A549 (cell line): ENCODE results near the gene ADAP1. TPM values are rescaled to one million over a fixed set of nuclear protein-coding genes. Genes with fewer than 3 reads are reported as not detected.

Experiments
- ATAC-seq, 2 experiments: fragments of 200-7000 bp in 1 of 2; fragments of >200 bp in 1 of 2; cut with Nextera tagmentation in 1 of 2; cut with Tn5 transposase in 1 of 2; 3 replicates each; pipeline versions ENCODE4 v1.8.0 to v1.9.1; 2018 to 2020; ENCODE audit warnings: mild to moderate bottlenecking in 1 of 2, moderate library complexity in 1 of 2
- CTCF ChIA-PET: fragments of 300-600 bp; sonication (Branson Sonifier 250); formaldehyde crosslinking; extraction: SDS; loops from one replicate; lab custom pipeline; 2021; ENCODE audit warnings: antibody characterized with exemption, inconsistent platforms; lab: Yijun Ruan, JAX
- POLR2A ChIA-PET: fragments of 350-600 bp; formaldehyde crosslinking; extraction: SDS; loops from one replicate; lab custom pipeline; 2021; ENCODE audit warnings: antibody characterized with exemption, inconsistent platforms; lab: Yijun Ruan, JAX
- DNase-seq, 2 experiments: peaks; one replicate each; pipeline versions ENCODE4 v3.0.0 to v3.0.0-alpha.2; 2011 to 2016; ENCODE audit warnings: low read depth in 1 of 2, low spot score in 1 of 2
- FAIRE-seq: peaks from 2 replicates; lab custom pipeline; 2011; peaks lifted over from hg19 to GRCh38; lab: Jason Lieb, UNC
- H3K27ac ChIP-seq, 2 experiments: fragments of >200 bp; sonication (Bioruptor Twin); formaldehyde crosslinking; 3 replicates each; pipeline ENCODE4 v1.5.1; 2016 to 2017
- H3K4me1 ChIP-seq: fragments of >200 bp; sonication (Bioruptor Twin); formaldehyde crosslinking; 3 replicates; pipeline ENCODE4 v1.6.1; 2016
- H3K4me2 ChIP-seq: fragments of >200 bp; sonication (Bioruptor Twin); formaldehyde crosslinking; 3 replicates; pipeline ENCODE4 v1.6.1; 2016
- H3K4me3 ChIP-seq: fragments of >200 bp; sonication (Bioruptor Twin); formaldehyde crosslinking; 3 replicates; pipeline ENCODE4 v1.5.1; 2016
- H3K9me3 ChIP-seq: fragments of >200 bp; sonication (Bioruptor Twin); formaldehyde crosslinking; 3 replicates; pipeline ENCODE4 v1.6.1; 2016
- BHLHE40 ChIP-seq: IDR thresholded peaks from 2 replicates; pipeline ENCODE4 v1.6.1; 2012; ENCODE audit warnings: low read depth, low read length, inconsistent platforms
- CHD2 ChIP-seq: fragments of 150-350 bp; IDR thresholded peaks from 2 replicates; pipeline ENCODE4 v1.6.1; 2014; ENCODE audit warnings: low read length; ENCODE audit not compliant: partially characterized antibody
- CHD4 ChIP-seq: fragments of 200-600 bp; sonication (generic); IDR thresholded peaks from 2 replicates; pipeline ENCODE4 v1.6.1; 2016; ENCODE audit warnings: antibody characterized with exemption, mild to moderate bottlenecking, borderline replicate concordance
- HDAC2 ChIP-seq: fragments of 200-600 bp; sonication (generic); IDR thresholded peaks from 2 replicates; pipeline ENCODE4 v1.6.1; 2016
- KDM5A ChIP-seq: fragments of 200-600 bp; sonication (generic); IDR thresholded peaks from 2 replicates; pipeline ENCODE4 v1.6.1; 2016; ENCODE audit warnings: antibody characterized with exemption, mild to moderate bottlenecking
- MAZ ChIP-seq: fragments of 150-350 bp; IDR thresholded peaks from 2 replicates; pipeline ENCODE4 v1.6.1; 2014; ENCODE audit warnings: antibody characterized with exemption, low read depth, low read length, borderline replicate concordance
- MYC ChIP-seq: IDR thresholded peaks from 2 replicates; pipeline ENCODE4 v1.6.1; 2012; ENCODE audit warnings: mild to moderate bottlenecking, inconsistent platforms, low read length, improper control_type of control experiment, borderline replicate concordance
- NFE2L2 ChIP-seq: fragments of 150-350 bp; conservative IDR thresholded peaks from 2 replicates; pipeline ENCODE4 v1.6.1; 2014; ENCODE audit warnings: low read length
- NPAS2 ChIP-seq: fragments of 250-450 bp; sonication (Bioruptor Pico); IDR thresholded peaks from 2 replicates; pipeline ENCODE4 v1.8.0; 2022; ENCODE audit warnings: mild to moderate bottlenecking, moderate library complexity, borderline replicate concordance
- NR3C1 ChIP-seq: fragments of >200 bp; sonication (Bioruptor Twin); formaldehyde crosslinking; IDR thresholded peaks from 3 replicates; pipeline ENCODE4 v1.6.1; 2017
- PHF8 ChIP-seq: fragments of 200-600 bp; sonication (generic); IDR thresholded peaks from 2 replicates; pipeline ENCODE4 v1.6.1; 2016; ENCODE audit warnings: low read depth, mild to moderate bottlenecking, antibody characterized with exemption, moderate library complexity, borderline replicate concordance
- POLR2AphosphoS2 ChIP-seq: conservative IDR thresholded peaks from 2 replicates; pipeline ENCODE4 v1.6.1; 2012; ENCODE audit warnings: low read length, improper control_type of control experiment, inconsistent platforms
- RAD21 ChIP-seq, 2 experiments: fragments of >200 bp in 1 of 2; sonication (Bioruptor Twin) in 1 of 2; formaldehyde crosslinking in 1 of 2; IDR thresholded peaks in 1 of 2; conservative IDR thresholded peaks in 1 of 2; 2 replicates in 1 of 2; 3 replicates in 1 of 2; pipeline ENCODE4 v1.6.1; 2012 to 2018; ENCODE audit warnings: inconsistent platforms in 1 of 2
- RCOR1 ChIP-seq: fragments of 150-350 bp; IDR thresholded peaks from 2 replicates; pipeline ENCODE4 v1.6.1; 2014; ENCODE audit warnings: antibody characterized with exemption, low read length, low read depth
- SMC3 ChIP-seq: fragments of >200 bp; sonication (Bioruptor Twin); formaldehyde crosslinking; IDR thresholded peaks from 3 replicates; pipeline ENCODE4 v1.6.1; 2018; ENCODE audit warnings: inconsistent platforms
- SREBF2 ChIP-seq: fragments of 450-650 bp; IDR thresholded peaks from 2 replicates; pipeline ENCODE4 v1.6.1; 2014; ENCODE audit warnings: mild to moderate bottlenecking, moderate library complexity
- ZNF302 ChIP-seq: fragments of 250-450 bp; sonication (Bioruptor Pico); IDR thresholded peaks from 2 replicates; pipeline ENCODE4 v1.9.0; 2021; ENCODE audit warnings: inconsistent platforms, mild to moderate bottlenecking, moderate library complexity
- WGBS: methylation state at CpG from one replicate; pipeline ENCODE4 v1.1.6; 2017; ENCODE audit errors: missing lambda C conversion rate; 5-methylcytosine and 5-hydroxymethylcytosine counted together
- polyA plus RNA-seq, 4 experiments: library from polyadenylated mRNA; depleted of rRNA in 3 of 4; stranded (reverse); fragments of >200 nt; fragmentation: RNase III in 1 of 4; extraction: RNeasy Plus Mini Kit Qiagen cat#74134 plus additional on column Dnase treatment in 1 of 4; gene quantifications; 2 replicates in 3 of 4; 3 replicates in 1 of 4; pipeline ENCODE4 v1.2.3, GENCODE V29; 2011 to 2017
- TF ChIP-seq, protein P1 (sequence below): fragments of 450-650 bp; IDR thresholded peaks from 2 replicates; pipeline ENCODE4 v1.6.1; 2014; ENCODE audit warnings: antibody characterized with exemption
- TF ChIP-seq, protein P2 (sequence below): IDR thresholded peaks from 2 replicates; pipeline ENCODE4 v1.6.1; 2012
- TF ChIP-seq, protein P3 (sequence below): IDR thresholded peaks from 2 replicates; pipeline ENCODE4 v1.6.1; 2012; ENCODE audit warnings: low read depth, borderline replicate concordance
- TF ChIP-seq, protein P4 (sequence below): fragments of 150-350 bp; IDR thresholded peaks from 2 replicates; pipeline ENCODE4 v1.6.1; 2014; ENCODE audit warnings: low read depth, mild to moderate bottlenecking, low read length
- TF ChIP-seq, protein P5 (sequence below): fragments of 200-600 bp; sonication (generic); IDR thresholded peaks from 2 replicates; pipeline ENCODE4 v1.6.1; 2016; ENCODE audit warnings: antibody characterized with exemption, mild to moderate bottlenecking, moderate library complexity

ADAP1 gene
- polyA plus RNA-seq, 2 of the 4 experiments (the other 2 are of a cell fraction): 1.7 to 2.5 TPM

DNA sequence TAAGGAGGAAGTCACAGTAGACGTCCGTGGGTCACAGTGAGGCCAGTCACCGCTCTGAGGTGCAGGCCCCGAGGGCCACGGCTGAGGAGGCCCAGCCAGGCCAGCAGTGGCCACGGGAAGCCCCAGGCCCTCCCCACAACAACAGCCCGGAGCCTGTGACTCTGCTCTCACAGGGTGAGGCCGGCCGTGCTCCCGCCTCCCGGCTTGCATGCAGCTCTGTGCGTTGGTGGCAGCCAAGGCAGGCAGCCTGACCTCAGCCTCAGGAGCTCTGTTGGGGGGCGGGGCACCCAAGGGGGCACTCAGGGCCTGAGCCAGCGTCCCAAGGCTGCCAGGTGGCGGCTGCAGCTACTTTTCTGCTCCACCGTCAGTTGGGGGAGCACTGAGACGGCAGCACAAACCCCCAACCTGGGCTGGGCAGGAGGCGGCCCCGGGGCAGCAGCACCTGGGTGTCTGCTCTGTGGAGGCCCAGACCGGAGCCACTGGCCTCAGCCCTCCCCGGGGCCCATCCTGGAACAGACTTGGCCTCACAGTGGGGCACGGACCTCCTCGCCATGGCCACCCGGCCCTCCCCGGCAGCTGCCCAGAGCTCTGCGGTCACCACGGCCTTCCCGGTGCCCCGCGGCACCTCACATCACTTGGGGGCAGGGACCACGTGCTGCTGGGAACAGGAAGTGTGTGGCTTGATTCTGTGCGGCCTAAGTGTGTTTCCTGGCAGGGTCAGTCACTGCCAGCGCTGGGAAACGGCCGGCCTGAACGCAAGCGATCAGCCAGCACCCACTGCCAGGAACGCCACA is 41.8 kb upstream of the ADAP1 start:
- no peak overlapping the region for H3K4me3 ChIP-seq
- ATAC-seq: no peak
- H3K4me1 ChIP-seq: peaks cover 10% of the 10 kb centered on the region
- H3K4me2 ChIP-seq: no peak overlapping the region
- WGBS: 93% methylated on average over 14 of the region's 38 CpGs
- ChIA-PET CTCF (interaction anchor here (0.6 to 11.3 kb wide), 14 partner anchors 10 to 187 kb away, joined by 3 to 487 read pairs (median 4); partner anchors contain the start of genes COX19, GPER1 and GPR146), POLR2A (no interaction called here)
- FAIRE-seq: no peak
- no peaks in the 10 kb centered on the region for H3K9me3 ChIP-seq
- no peak for DNase-seq
- H3K27ac ChIP-seq: no peak overlapping the region
- no peak for TF ChIP-seq NPAS2 (CRISPR knock-in tag)
- no peak for TF ChIP-seq MAZ
- TF ChIP-seq PHF8: no peak
- TF ChIP-seq, protein P1, sequence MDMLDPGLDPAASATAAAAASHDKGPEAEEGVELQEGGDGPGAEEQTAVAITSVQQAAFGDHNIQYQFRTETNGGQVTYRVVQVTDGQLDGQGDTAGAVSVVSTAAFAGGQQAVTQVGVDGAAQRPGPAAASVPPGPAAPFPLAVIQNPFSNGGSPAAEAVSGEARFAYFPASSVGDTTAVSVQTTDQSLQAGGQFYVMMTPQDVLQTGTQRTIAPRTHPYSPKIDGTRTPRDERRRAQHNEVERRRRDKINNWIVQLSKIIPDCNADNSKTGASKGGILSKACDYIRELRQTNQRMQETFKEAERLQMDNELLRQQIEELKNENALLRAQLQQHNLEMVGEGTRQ: no peak
- no peak for TF ChIP-seq MYC
- no peak for TF ChIP-seq SREBF2
- TF ChIP-seq NR3C1: no peak
- TF ChIP-seq, all 56 proteins: peak for 0

DNA sequence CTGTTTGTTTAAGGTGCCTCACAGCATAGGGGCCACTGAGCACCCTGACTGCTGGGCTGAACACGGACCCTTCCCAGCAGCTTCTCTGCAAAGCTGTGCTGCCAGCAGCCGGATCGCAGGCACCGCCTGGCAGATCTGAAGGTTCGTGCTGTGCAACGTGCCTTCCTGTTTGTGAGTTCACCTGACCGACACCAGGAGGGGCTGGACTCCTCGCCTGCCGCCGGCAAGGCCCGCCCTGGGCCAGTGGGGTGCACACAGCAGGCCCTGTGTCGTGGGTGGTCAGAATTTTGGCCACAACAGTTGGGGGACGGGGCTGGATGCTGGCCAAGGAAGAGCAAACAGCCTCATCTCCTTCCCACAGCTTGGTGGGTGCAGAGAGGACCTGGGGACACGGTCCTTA is 41.1 kb upstream of the ADAP1 start:
- WGBS: 92% methylated on average over 10 of the region's 14 CpGs
- ATAC-seq: no peak
- DNase-seq: no peak
- TF ChIP-seq POLR2AphosphoS2 (no peak), NFE2L2 (no peak), SMC3 (no peak), CHD2 (no peak), CHD4 (no peak), BHLHE40 (no peak)
- TF ChIP-seq, protein P2, sequence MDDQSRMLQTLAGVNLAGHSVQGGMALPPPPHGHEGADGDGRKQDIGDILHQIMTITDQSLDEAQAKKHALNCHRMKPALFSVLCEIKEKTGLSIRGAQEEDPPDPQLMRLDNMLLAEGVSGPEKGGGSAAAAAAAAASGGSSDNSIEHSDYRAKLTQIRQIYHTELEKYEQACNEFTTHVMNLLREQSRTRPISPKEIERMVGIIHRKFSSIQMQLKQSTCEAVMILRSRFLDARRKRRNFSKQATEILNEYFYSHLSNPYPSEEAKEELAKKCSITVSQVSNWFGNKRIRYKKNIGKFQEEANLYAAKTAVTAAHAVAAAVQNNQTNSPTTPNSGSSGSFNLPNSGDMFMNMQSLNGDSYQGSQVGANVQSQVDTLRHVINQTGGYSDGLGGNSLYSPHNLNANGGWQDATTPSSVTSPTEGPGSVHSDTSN: no peak
- TF ChIP-seq, protein P3, sequence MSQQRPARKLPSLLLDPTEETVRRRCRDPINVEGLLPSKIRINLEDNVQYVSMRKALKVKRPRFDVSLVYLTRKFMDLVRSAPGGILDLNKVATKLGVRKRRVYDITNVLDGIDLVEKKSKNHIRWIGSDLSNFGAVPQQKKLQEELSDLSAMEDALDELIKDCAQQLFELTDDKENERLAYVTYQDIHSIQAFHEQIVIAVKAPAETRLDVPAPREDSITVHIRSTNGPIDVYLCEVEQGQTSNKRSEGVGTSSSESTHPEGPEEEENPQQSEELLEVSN: no peak
- H3K9me3 ChIP-seq: no peaks in the 10 kb centered on the region
- peaks cover 10% of the 10 kb centered on the region for H3K4me1 ChIP-seq
- no peak overlapping the region for H3K4me2 ChIP-seq
- H3K27ac ChIP-seq: no peak overlapping the region
- FAIRE-seq: no peak
- CTCF ChIA-PET: interaction anchor here (1.0 to 11.3 kb wide), 12 partner anchors 9 to 181 kb away, joined by 3 to 487 read pairs (median 37); partner anchors contain the start of genes COX19, GPER1 and GPR146
- H3K4me3 ChIP-seq: no peak overlapping the region
- POLR2A ChIA-PET: no interaction called here

DNA sequence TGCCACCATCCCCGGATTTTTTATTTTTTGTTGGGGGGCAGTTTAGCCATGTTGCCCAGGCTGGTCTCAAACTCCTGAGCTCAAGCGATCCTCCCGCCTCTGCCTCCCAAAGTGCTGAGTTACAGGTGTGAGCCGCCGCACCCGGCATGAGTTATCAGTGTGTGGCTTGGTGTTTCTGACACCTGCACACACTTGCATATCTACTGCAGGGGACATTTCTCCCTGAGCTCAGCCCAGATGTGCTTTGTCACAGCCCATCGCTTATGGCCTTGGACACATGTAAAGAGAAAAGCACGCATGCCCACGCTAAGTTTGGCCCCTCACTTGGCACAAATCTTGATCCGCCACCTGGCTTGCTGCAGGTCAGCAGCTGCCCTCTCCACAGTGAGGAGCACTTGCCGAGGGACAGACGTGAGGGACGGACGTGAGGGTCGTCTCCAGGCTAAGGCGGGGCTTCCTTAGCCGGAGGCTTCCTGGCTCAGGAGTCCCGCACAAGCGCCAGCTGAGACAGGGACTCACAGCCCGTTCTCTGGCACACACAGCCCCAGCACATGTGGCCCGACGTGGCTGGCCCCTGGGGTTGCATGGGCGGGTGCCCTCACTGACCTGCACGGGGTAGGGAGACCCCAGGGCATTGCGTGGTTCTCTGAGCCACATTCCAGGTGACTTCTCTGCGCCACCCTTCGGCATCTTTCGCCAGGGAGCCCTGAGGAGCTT is 40.3 kb upstream of the ADAP1 start:
- WGBS: 83% methylated on average over 14 of the region's 28 CpGs
- no peak overlapping the region for H3K4me2 ChIP-seq
- CTCF ChIA-PET: interaction anchor here (1.1 to 11.3 kb wide), 19 partner anchors 8 to 182 kb away, joined by 3 to 487 read pairs (median 24); partner anchors contain the start of genes COX19, CYP2W1, GPER1 and GPR146
- POLR2A ChIA-PET: no interaction called here
- no peaks in the 10 kb centered on the region for H3K9me3 ChIP-seq
- no peak for ATAC-seq
- no peak overlapping the region for H3K27ac ChIP-seq
- no peak overlapping the region for H3K4me3 ChIP-seq
- no peak for FAIRE-seq
- DNase-seq: no peak
- peaks cover 10% of the 10 kb centered on the region for H3K4me1 ChIP-seq
- no peak for TF ChIP-seq NFE2L2
- no peak for TF ChIP-seq ZNF302 (CRISPR knock-in tag)
- TF ChIP-seq HDAC2: no peak
- no peak for TF ChIP-seq KDM5A
- TF ChIP-seq, protein P1: no peak
- TF ChIP-seq MYC: no peak
- TF ChIP-seq BHLHE40: no peak
- TF ChIP-seq, protein P4, sequence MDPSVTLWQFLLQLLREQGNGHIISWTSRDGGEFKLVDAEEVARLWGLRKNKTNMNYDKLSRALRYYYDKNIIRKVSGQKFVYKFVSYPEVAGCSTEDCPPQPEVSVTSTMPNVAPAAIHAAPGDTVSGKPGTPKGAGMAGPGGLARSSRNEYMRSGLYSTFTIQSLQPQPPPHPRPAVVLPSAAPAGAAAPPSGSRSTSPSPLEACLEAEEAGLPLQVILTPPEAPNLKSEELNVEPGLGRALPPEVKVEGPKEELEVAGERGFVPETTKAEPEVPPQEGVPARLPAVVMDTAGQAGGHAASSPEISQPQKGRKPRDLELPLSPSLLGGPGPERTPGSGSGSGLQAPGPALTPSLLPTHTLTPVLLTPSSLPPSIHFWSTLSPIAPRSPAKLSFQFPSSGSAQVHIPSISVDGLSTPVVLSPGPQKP: no peak
- no peak for TF ChIP-seq RCOR1
- TF ChIP-seq, protein P5, sequence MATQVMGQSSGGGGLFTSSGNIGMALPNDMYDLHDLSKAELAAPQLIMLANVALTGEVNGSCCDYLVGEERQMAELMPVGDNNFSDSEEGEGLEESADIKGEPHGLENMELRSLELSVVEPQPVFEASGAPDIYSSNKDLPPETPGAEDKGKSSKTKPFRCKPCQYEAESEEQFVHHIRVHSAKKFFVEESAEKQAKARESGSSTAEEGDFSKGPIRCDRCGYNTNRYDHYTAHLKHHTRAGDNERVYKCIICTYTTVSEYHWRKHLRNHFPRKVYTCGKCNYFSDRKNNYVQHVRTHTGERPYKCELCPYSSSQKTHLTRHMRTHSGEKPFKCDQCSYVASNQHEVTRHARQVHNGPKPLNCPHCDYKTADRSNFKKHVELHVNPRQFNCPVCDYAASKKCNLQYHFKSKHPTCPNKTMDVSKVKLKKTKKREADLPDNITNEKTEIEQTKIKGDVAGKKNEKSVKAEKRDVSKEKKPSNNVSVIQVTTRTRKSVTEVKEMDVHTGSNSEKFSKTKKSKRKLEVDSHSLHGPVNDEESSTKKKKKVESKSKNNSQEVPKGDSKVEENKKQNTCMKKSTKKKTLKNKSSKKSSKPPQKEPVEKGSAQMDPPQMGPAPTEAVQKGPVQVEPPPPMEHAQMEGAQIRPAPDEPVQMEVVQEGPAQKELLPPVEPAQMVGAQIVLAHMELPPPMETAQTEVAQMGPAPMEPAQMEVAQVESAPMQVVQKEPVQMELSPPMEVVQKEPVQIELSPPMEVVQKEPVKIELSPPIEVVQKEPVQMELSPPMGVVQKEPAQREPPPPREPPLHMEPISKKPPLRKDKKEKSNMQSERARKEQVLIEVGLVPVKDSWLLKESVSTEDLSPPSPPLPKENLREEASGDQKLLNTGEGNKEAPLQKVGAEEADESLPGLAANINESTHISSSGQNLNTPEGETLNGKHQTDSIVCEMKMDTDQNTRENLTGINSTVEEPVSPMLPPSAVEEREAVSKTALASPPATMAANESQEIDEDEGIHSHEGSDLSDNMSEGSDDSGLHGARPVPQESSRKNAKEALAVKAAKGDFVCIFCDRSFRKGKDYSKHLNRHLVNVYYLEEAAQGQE: no peak
- TF ChIP-seq RAD21 (conservative IDR thresholded peaks at IDR 0.05 in 1 of 2, IDR thresholded peaks at IDR 0.05 in 1 of 2): no peak
